Measurements from ENCODE around the gene KLHL1.

KLHL1 gene

DNA sequence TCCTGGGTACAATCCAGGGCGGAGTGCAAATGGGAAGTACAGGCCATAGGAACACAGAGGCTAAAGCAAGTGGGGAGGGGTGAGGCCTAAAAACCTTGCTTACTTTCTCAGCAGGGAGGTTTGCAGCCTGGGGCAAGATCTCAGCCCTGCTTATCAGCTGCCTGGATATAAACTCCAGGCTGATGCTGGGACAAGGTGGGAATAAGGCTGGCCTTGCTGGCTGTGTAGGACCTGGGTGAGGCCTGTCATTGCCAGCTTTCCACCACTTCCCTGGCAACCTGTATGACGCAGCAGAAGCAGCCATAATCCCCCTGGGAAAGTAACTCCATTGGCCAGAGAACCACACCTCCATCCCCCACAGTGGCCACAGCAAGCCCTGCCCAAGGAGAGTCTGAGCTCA is 279.7 kb downstream of the KLHL1 start:
- H3K27ac Mint-ChIP-seq = no peak overlapping the region
- peaks cover 9% of the 10 kb centered on the region for H3K9me3 Mint-ChIP-seq
- H3K27me3 Mint-ChIP-seq = no peaks in the 10 kb centered on the region
- no peaks in the 10 kb centered on the region for H3K36me3 Mint-ChIP-seq
- H3K4me1 Mint-ChIP-seq = no peaks in the 10 kb centered on the region
- H3K4me3 Mint-ChIP-seq = no peak overlapping the region

DNA sequence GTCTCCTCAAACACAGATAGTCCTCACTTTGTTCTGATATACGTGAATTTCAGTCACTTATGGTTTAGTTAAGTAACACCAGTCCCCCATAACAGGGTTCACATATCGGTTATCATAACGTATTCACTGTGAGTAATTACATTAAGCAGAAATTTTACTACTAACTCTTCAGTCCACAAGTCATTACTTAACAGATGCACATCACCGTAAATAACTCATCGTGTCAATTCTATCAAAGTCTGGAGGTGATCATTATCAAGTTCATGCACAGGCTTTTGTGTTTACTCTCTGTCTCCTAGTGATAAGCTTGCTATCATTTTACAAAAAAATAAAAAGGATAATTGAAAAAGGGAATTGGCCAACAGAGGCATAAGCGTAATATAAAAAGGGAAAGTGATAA is 288.1 kb downstream of the KLHL1 start:
- Mint-ChIP-seq H3K36me3 (no peaks in the 10 kb centered on the region), H3K9me3 (no peaks in the 10 kb centered on the region), H3K27me3 (no peaks in the 10 kb centered on the region), H3K4me1 (no peaks in the 10 kb centered on the region), H3K27ac (no peak overlapping the region), H3K4me3 (no peak overlapping the region)

DNA sequence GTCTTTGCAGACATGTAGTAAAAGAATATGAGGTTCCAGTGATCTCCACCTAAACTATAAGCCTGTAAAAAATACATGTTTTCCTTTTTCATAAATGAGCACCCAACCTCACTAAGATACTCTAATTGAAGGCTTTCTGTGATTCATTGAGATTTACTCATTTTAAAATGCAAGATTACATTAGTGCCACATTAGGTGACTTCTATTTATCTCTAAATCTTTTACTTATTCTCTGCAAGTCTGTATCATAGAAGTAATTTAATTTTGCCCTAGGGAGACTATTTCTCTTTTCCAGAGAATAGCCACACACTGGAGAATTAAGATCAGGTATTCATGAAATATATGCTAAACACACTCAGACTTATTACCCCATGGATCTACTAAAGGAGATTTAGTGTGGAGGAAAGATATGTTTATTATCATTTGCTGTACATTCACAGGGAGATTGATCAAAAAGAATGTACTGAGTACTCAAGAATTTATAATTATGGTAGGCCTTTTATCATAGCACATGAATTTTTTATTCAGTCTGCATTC is 290.9 kb downstream of the KLHL1 start:
- H3K36me3 Mint-ChIP-seq = no peaks in the 10 kb centered on the region
- no peaks in the 10 kb centered on the region for H3K4me1 Mint-ChIP-seq

DNA sequence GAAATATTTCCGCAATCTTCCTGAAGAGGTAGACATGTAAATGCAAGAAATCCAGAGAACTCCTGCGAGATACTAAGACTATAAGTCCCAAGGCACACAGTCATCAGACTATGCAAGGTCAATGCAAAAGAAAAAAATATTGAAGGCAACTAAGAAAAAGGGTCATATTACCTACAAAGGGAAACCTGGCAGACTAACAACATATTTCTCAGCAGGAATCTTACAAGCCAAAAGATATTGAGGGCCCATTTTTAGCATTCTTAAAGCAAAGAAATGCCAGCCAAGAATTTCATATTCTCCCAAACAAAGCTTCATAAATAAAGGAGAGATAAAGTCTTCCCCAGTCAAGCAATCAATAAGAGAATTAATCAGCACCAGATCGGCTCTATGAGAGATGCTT is 299.1 kb downstream of the KLHL1 start:
- Mint-ChIP-seq H3K27ac (no peak overlapping the region), H3K36me3 (no peaks in the 10 kb centered on the region), H3K4me1 (no peaks in the 10 kb centered on the region), H3K9me3 (peaks cover 18% of the 10 kb centered on the region), H3K27me3 (no peaks in the 10 kb centered on the region), H3K4me3 (no peak overlapping the region)

More for the DNA sequence above, 290.9 kb downstream of the KLHL1 start:
- Mint-ChIP-seq H3K27me3 (no peaks in the 10 kb centered on the region), H3K27ac (no peak overlapping the region), H3K9me3 (peaks cover 8% of the 10 kb centered on the region), H3K4me3 (no peak overlapping the region)

DNA sequence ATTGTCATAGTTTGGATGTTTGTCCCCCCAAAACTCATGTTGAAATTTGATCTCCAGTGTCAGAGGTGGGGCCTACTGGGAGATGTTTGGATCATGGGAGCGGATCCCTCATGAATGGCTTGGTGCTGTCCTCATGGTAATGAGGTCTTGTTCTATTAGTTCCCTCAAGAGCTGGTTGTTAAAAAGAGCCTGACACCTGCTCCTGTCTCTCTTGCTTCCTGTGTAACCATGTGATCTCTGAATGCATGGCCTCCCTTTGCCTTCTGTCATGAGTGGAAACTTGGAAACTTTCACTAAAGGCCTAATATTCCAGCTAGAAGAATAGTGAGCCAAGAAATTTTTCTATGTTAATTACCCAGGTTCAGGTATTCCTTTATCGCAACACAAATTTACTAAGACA is 312.0 kb downstream of the KLHL1 start:
- Mint-ChIP-seq H3K4me1 (no peaks in the 10 kb centered on the region), H3K36me3 (no peaks in the 10 kb centered on the region), H3K27ac (no peak overlapping the region), H3K9me3 (peaks cover 12% of the 10 kb centered on the region), H3K27me3 (no peaks in the 10 kb centered on the region), H3K4me3 (no peak overlapping the region)

DNA sequence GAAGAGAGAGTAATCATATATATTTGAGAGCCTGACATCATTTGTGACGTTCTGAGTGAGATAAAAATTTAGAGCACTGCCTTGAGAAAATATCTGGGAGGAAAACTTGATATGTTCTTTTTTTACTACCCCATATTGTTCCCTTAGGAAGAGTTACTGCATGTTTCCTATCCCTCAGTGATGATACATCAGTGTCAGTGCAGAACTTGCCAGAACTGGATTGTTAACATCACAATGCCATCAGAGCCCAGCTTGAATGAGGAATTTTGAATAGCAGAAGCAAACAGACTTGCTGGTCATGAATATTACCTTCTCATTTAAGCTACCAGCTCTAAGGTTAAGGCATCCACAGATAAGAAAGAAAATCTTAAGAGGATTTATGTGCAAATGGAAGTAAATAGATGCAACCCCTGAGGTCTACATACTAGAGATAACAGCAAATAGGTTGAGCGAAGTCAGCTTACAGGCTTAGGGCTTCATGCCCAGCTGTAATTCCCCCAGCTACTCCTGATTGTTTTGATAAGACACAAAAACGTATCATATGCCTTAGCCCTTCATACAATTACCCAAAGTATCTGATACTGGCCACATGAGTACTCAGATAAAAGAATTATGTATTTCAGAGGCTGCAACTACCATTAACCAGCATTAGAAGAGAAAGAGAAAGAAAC is 314.3 kb downstream of the KLHL1 start:
- H3K36me3 Mint-ChIP-seq = no peaks in the 10 kb centered on the region
- peaks cover 12% of the 10 kb centered on the region for H3K9me3 Mint-ChIP-seq
- H3K27ac Mint-ChIP-seq = no peak overlapping the region
- no peak overlapping the region for H3K4me3 Mint-ChIP-seq
- no peaks in the 10 kb centered on the region for H3K4me1 Mint-ChIP-seq
- H3K27me3 Mint-ChIP-seq = no peaks in the 10 kb centered on the region

DNA sequence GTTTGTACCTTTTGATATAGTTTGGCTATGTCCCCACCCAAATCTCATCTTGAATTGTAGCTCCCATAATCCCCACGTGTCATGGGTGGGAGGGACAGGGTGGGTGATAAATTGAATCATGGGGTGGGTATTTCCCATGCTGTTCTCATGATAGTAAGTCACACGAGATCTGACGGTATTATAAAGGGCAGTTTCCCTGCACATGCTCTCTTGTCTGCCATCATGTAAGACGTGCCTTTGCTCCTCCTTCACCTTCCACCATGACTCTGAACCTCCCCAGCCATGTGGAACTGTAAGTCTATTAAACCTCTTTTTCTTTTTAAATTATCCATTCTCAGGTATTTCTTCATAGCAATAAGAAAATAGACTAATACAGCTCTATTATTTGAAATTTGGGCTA is 331.3 kb downstream of the KLHL1 start:
- Mint-ChIP-seq H3K27ac (no peak overlapping the region), H3K9me3 (peaks cover 4% of the 10 kb centered on the region), H3K4me1 (no peaks in the 10 kb centered on the region), H3K36me3 (no peaks in the 10 kb centered on the region), H3K4me3 (no peak overlapping the region), H3K27me3 (no peaks in the 10 kb centered on the region)

DNA sequence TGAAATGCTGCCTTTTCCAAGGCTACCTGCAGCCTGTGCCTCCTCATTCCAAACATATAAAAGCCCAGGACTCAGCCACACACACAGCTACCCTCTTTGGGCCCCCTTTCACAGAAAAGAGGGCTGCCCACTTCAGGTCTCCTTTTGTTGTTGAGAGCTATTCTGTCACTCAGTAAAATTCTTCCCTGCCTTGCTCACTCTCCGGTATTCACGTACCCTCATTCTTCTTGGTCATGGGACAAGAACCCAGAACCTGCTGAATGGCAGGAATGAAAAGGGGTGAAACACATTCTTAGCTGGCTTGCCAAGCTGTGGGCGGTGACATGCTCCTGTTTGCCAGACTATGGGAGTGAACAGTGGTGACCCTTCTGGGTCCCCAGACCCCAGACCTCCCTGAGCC is 338.6 kb downstream of the KLHL1 start:
- Mint-ChIP-seq H3K4me3 (no peak overlapping the region), H3K36me3 (no peaks in the 10 kb centered on the region)

DNA sequence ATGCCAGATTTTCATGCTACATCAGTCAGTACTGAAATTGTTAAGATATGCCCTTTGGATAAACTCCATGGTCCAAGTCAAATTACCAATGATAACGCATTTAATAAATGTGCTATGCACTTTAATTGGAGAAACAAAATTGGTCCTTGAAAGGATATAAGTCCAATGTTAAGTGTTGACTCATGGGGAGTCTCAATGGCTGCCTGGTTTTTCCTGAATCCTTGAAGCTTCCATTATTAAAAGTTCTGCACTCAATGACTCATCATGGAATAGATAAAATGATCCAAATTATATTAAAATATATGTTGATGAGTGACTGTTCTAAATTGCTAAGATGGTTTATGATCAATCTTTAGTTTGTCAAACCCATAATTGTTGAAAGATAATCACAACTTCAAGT is 346.7 kb downstream of the KLHL1 start:
- no peak overlapping the region for H3K27ac Mint-ChIP-seq
- no peaks in the 10 kb centered on the region for H3K36me3 Mint-ChIP-seq
- H3K4me3 Mint-ChIP-seq = no peak overlapping the region
- no peaks in the 10 kb centered on the region for H3K27me3 Mint-ChIP-seq
- no peaks in the 10 kb centered on the region for H3K4me1 Mint-ChIP-seq
- H3K9me3 Mint-ChIP-seq = peaks cover 7% of the 10 kb centered on the region

More for the DNA sequence above, 338.6 kb downstream of the KLHL1 start:
- H3K27ac Mint-ChIP-seq = no peak overlapping the region
- peaks cover under 1% of the 10 kb centered on the region for H3K9me3 Mint-ChIP-seq
- no peaks in the 10 kb centered on the region for H3K27me3 Mint-ChIP-seq
- no peaks in the 10 kb centered on the region for H3K4me1 Mint-ChIP-seq

DNA sequence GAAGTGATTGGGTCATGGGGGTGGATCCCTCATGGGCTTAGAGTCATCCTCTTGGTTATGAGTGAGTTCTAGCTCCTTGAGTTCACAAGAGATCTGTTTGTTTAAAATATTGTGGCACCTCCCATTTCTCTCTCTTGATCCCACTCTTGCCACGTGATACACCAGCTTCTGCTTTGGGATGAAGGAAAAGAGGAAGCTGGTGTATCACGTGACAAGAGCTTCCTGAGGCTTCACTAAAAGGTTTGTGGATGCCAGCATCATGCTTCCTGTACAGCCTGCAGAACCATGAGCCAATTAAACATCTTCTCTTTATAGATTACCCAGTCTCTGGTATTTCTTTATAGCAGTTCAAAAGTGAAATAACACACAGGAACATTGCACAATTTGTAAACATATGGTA is 353.2 kb downstream of the KLHL1 start:
- Mint-ChIP-seq H3K36me3 (no peaks in the 10 kb centered on the region), H3K9me3 (no peaks in the 10 kb centered on the region), H3K4me3 (no peak overlapping the region), H3K4me1 (no peaks in the 10 kb centered on the region), H3K27me3 (no peaks in the 10 kb centered on the region), H3K27ac (no peak overlapping the region)

DNA sequence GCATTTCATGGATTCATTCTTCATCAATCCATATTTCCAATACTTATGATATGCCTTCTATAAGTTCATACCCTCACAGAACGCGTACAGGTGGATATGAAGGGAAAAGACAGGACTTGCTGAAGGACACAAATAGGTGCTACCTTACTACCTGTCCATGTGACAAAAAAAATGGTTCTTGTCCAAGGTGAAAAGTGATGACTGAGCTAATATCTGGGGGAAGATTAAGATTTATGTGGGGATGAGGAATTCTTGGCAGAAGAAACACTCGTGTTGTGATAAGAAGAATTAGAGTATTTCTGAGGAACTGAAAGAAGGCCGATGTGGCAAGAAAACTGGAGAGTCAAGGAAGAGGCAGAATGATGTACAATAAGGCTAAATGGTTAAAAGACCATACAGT is 357.0 kb downstream of the KLHL1 start:
- Mint-ChIP-seq H3K4me3 (no peak overlapping the region), H3K36me3 (no peaks in the 10 kb centered on the region), H3K9me3 (no peaks in the 10 kb centered on the region), H3K27me3 (no peaks in the 10 kb centered on the region), H3K4me1 (no peaks in the 10 kb centered on the region), H3K27ac (no peak overlapping the region)

DNA sequence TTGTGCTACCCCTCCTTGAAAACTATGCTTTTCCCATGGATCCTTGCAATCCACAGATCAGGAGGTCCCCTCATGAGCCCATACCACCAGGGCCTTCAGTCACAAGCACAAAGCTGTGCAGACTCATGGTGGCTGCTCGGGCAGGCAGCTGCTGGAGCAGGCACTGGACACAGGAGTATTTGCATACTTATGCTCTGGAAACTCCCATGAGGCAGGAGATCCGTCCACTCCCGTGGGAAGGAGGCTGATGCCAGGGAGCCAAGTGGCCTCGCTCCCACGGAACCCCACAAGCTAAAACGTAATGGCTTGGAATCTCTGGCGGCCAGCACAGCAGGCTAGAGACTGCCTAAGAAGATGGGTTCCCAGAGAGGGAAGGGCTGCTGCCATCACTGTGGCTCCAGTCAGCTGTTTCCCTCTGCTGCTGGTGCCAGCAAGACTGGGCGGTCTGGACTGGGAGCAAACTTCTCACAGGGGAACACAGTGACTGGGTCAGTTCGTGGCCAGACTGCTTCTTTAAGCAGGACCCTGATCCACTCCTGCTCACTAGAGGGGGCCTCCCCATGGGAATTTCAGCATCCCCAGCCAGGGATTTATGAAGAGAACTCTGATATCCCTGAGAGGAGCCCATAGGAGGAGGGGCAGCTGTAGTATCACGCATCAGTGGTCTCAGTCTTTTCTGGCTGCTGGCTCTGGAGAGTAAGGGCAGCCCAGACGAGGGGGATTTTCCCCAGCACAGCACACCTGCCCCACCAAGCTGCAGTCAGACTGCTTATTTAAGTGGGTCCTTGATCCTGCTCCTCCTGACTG is 370.9 kb downstream of the KLHL1 start:
- no peaks in the 10 kb centered on the region for H3K27me3 Mint-ChIP-seq
- H3K4me3 Mint-ChIP-seq = no peak overlapping the region
- peaks cover 5% of the 10 kb centered on the region for H3K9me3 Mint-ChIP-seq
- H3K27ac Mint-ChIP-seq = no peak overlapping the region
- no peaks in the 10 kb centered on the region for H3K36me3 Mint-ChIP-seq
- no peaks in the 10 kb centered on the region for H3K4me1 Mint-ChIP-seq

DNA sequence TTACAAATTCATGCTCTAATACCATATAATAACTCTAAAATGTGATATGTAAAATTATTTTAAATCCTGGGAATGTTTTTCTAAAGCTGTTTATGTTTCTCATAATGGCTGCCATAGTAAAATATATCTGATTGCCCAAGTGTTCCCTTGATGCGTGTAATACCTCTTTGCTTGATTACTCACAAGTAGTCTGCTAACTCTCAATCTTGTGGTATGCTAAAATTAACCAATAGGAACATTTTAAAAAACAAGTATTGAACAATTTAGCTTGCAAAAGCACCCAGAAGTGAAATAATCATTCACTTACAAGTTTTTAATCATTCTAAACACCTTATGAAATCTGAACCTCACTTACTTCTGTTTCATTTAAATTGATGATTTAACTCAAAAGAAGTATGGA is 386.6 kb downstream of the KLHL1 start:
- H3K4me1 Mint-ChIP-seq = no peaks in the 10 kb centered on the region
- H3K4me3 Mint-ChIP-seq = no peak overlapping the region
- H3K27ac Mint-ChIP-seq = no peak overlapping the region
- H3K27me3 Mint-ChIP-seq = no peaks in the 10 kb centered on the region
- H3K9me3 Mint-ChIP-seq = no peaks in the 10 kb centered on the region
- H3K36me3 Mint-ChIP-seq = no peaks in the 10 kb centered on the region

DNA sequence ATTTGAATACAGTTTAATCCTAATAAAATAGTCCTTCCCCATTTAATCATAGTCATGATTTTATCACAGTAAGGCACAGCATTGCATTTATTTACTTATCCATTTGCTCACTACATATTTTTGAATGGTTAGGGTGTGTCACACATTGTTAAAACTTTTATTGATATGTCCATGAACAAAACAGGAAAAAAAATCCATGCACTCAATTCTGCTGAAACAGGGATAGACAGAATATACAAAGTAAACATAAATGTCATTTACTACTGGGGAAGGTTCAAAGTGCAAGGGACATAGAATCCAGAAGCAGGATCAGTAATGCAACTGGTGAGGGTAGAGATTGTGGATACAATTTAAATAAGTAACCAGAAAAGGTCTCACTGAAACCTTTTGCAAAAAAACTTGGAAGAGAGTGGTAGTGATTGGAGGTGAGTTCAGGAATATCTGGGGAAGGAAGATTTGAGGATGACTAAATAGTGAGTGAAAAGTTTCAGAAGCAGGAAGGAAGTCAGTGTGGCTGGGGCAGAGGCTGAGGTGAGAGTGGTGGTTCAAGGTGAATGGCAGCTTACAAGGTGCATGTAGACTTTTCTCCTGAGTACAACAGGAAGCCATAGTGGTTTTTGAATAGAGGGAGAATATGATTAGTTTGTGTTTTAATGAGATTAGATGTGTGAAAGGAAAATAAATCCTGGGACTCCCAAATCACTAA is 387.8 kb downstream of the KLHL1 start:
- Mint-ChIP-seq H3K4me1 (no peaks in the 10 kb centered on the region), H3K27ac (no peak overlapping the region), H3K27me3 (no peaks in the 10 kb centered on the region), H3K9me3 (peaks cover under 1% of the 10 kb centered on the region), H3K4me3 (no peak overlapping the region), H3K36me3 (no peaks in the 10 kb centered on the region)

DNA sequence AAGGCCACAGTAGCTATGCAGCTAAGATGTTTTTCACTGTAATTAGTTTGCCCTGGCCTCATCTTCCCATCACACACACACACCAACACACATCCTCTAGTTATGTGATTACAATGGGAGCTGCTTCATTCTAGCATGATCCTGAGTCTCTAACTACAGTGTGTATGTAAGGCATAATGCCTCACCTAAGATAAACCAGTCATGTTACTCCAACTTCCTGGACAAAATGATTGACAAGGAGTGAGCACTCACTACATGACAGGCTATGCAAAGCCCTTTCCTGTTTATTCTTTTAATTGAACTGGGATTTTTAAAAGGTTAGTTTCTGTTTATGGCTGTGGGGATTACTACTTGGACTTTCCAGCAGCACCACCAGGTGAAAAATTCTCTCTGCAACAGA is 401.4 kb downstream of the KLHL1 start:
- Mint-ChIP-seq H3K4me3 (no peak overlapping the region), H3K27me3 (no peaks in the 10 kb centered on the region), H3K9me3 (peaks cover under 1% of the 10 kb centered on the region), H3K4me1 (no peaks in the 10 kb centered on the region), H3K27ac (no peak overlapping the region), H3K36me3 (no peaks in the 10 kb centered on the region)

DNA sequence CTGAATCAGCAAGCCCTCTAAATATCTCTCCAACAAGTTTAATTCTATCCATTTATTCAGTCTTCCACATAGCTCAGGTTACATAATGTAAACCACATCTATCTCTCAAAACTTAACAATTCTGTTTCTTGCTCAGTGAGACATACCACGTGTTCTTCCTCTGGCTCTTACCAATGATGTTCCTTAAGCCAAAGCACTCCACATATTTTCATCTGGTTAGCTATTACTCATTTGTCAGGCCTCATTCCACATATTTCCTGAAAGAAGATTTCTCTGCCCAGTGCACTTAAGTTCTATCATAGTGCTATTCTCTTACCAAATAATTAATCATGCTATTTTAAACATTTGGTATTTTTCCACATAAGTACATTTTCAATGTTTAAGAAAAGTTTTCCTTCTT is 403.9 kb downstream of the KLHL1 start:
- H3K27me3 Mint-ChIP-seq = no peaks in the 10 kb centered on the region
- no peaks in the 10 kb centered on the region for H3K4me1 Mint-ChIP-seq
- H3K4me3 Mint-ChIP-seq = no peak overlapping the region
- no peaks in the 10 kb centered on the region for H3K36me3 Mint-ChIP-seq
- no peak overlapping the region for H3K27ac Mint-ChIP-seq
- no peaks in the 10 kb centered on the region for H3K9me3 Mint-ChIP-seq

Measured in activated naive CD4-positive, alpha-beta T cell treated with anti-CD3 and anti-CD28 coated beads, Interleukin-2, amount 50 U/mL, for 24 hours (primary cell).